GM21360 (cell line): ENCODE measurements around the gene IFNW1.
"Not testable (repeated sequence)": the region's sequence is repeated elsewhere in the genome, so short reads cannot be mapped to it uniquely, and the experiment has no call there.

Experiments used
- ATAC-seq: cut with Tn5 transposase; IDR thresholded peaks from one replicate; pipeline ENCODE4 v1.9.1; 2021; ENCODE audit warnings: mild to moderate bottlenecking, moderate library complexity; ENCODE audit not compliant: unreplicated experiment

The IFNW1 gene

GRCh38 chr9:21141427-21141882, at the start of gene IFNW1:
Gene IFNW1, minus strand, starts transcription at chr9:21141832. Its CDS starts 262 bp downstream, at chr9:21141570.
- ATAC-seq, result peak; percentile 54

- not testable (repeated sequence) for ATAC-seq
These were observed 45.9 kb upstream of the IFNW1 start, which contains the start of gene IFNA4 for GRCh38 chr9:21187487-21187886. Gene IFNA4, minus strand, starts transcription at chr9:21187587. Its CDS starts 56 bp downstream, at chr9:21187531.

- peak; percentile 97 for ATAC-seq
These were observed 41.4 kb upstream of the IFNW1 start for GRCh38 chr9:21182810-21183736.

GRCh38 chr9:21174671-21175070, 33.0 kb upstream of the IFNW1 start:
- no peak for ATAC-seq

- no peak for ATAC-seq
These were observed 30.5 kb upstream of the IFNW1 start for GRCh38 chr9:21172156-21172555.

GRCh38 chr9:21171351-21171750, 29.7 kb upstream of the IFNW1 start:
- no peak for ATAC-seq

- not testable (repeated sequence) for ATAC-seq
These were observed 24.9 kb upstream of the IFNW1 start, which contains the start of gene IFNA21 for GRCh38 chr9:21166560-21166959. Gene IFNA21, minus strand, starts transcription at chr9:21166660. Its CDS starts 48 bp downstream, at chr9:21166612.

- no peak for ATAC-seq
These were observed 23.9 kb upstream of the IFNW1 start for GRCh38 chr9:21165516-21165915.

- peak; percentile 91 for ATAC-seq
These were observed 18.5 kb upstream of the IFNW1 start for GRCh38 chr9:21160178-21160577.

- ATAC-seq, result no peak
These were observed 13.9 kb upstream of the IFNW1 start for GRCh38 chr9:21155501-21155900.

GRCh38 chr9:21154018-21154608, 12.5 kb upstream of the IFNW1 start:
- peak; percentile 84 for ATAC-seq

- ATAC-seq, result peak; percentile 23
These were observed 11.8 kb upstream of the IFNW1 start for GRCh38 chr9:21153336-21154017.

- peak; percentile 70 for ATAC-seq
These were observed 3.0 kb upstream of the IFNW1 start for GRCh38 chr9:21144603-21145002.

- ATAC-seq, result no peak
These were observed 4.6 kb downstream of the IFNW1 start for GRCh38 chr9:21137020-21137419.

- no peak for ATAC-seq
These were observed 5.9 kb downstream of the IFNW1 start for GRCh38 chr9:21135736-21136135.

- ATAC-seq, result not testable (repeated sequence)
These were observed 13.4 kb downstream of the IFNW1 start for GRCh38 chr9:21128186-21128585.

GRCh38 chr9:21121595-21122251, 19.9 kb downstream of the IFNW1 start:
- ATAC-seq, result peak; percentile 97

GRCh38 chr9:21121079-21121478, 20.6 kb downstream of the IFNW1 start:
- ATAC-seq, result no peak

GRCh38 chr9:21119093-21119770, 22.4 kb downstream of the IFNW1 start:
- peak; percentile 49 for ATAC-seq

- no peak for ATAC-seq
These were observed 27.3 kb downstream of the IFNW1 start for GRCh38 chr9:21114311-21114710.
